Measurements from ENCODE around the gene LHCGR. TPM values are rescaled to one million over a fixed set of nuclear protein-coding genes. Genes with fewer than 3 reads are reported as not detected.

Gene LHCGR
- total and polyA plus RNA-seq, 7 donors, result not detected

- 82 to 86% methylated on average over 2 of the region's 2 CpGs for WGBS, 2 donors
- no peak overlapping the region for H3K27ac ChIP-seq
- peaks cover 0 to 13% (median 0%) of the 10 kb centered on the region in 4 donors for H3K36me3 ChIP-seq
- H3K4me1 ChIP-seq, result no peaks in the 10 kb centered on the region
- no peaks in the 10 kb centered on the region for H3K9me3 ChIP-seq
- no peaks in the 10 kb centered on the region for H3K27me3 ChIP-seq
- intact Hi-C loops (cut with DNase I), result no loop called here
- H3K4me3 ChIP-seq, result no peak overlapping the region
- no peak for DNase-seq
- TF ChIP-seq CTCF (IDR thresholded peaks at IDR 0.05) (no peak), POLR2A (IDR thresholded peaks at IDR 0.05) (no peak), POLR2AphosphoS5 (IDR thresholded peaks at IDR 0.05) (no peak)
These were observed 80.6 kb downstream of the LHCGR start for GRCh38 chr2:48674933-48675332.

- Histone ChIP-seq H3K36me3 (peaks cover 0 to 13% (median 0%) of the 10 kb centered on the region in 4 donors), H3K4me1 (no peaks in the 10 kb centered on the region), H3K9me3 (no peaks in the 10 kb centered on the region), H3K27ac (no peak overlapping the region), H3K27me3 (no peaks in the 10 kb centered on the region), H3K4me3 (no peak overlapping the region)
- WGBS, 2 donors, result 53 to 77% methylated on average over 4 of the region's 4 CpGs
- intact Hi-C loops (cut with DNase I), result no loop called here
- no peak for TF ChIP-seq CTCF (IDR thresholded peaks at IDR 0.05)
- no peak for TF ChIP-seq POLR2A (IDR thresholded peaks at IDR 0.05)
- no peak for TF ChIP-seq EP300 (IDR thresholded peaks at IDR 0.05)
- no peak for TF ChIP-seq POLR2AphosphoS5 (IDR thresholded peaks at IDR 0.05)
- DNase-seq, result no peak
These were observed 81.9 kb downstream of the LHCGR start for GRCh38 chr2:48673581-48673980.

GRCh38 chr2:48668992-48669391, 86.5 kb downstream of the LHCGR start:
- Histone ChIP-seq H3K4me1 (no peaks in the 10 kb centered on the region), H3K4me3 (no peak overlapping the region), H3K9me3 (no peaks in the 10 kb centered on the region), H3K36me3 (peaks cover 0 to 13% (median 0%) of the 10 kb centered on the region in 4 donors), H3K27me3 (no peaks in the 10 kb centered on the region), H3K27ac (no peak overlapping the region)
- intact Hi-C loops (cut with DNase I), result no loop called here
- TF ChIP-seq CTCF (IDR thresholded peaks at IDR 0.05) (no peak), POLR2AphosphoS5 (IDR thresholded peaks at IDR 0.05) (no peak), POLR2A (IDR thresholded peaks at IDR 0.05) (no peak), EP300 (IDR thresholded peaks at IDR 0.05) (no peak)
- 23 to 67% methylated on average over 1 of the region's 1 CpG for WGBS, 2 donors
- no peak for DNase-seq

- H3K4me3 ChIP-seq, result no peak overlapping the region
- H3K27ac ChIP-seq, result no peak overlapping the region
- DNase-seq, result no peak
- 43 to 47% methylated on average over 4 of the region's 4 CpGs for WGBS, 2 donors
- no peaks in the 10 kb centered on the region for H3K27me3 ChIP-seq
- intact Hi-C loops (cut with DNase I), result no loop called here
- no peaks in the 10 kb centered on the region for H3K9me3 ChIP-seq
- H3K36me3 ChIP-seq, result no peaks in the 10 kb centered on the region
- TF ChIP-seq POLR2A (IDR thresholded peaks at IDR 0.05), result no peak
- no peak for TF ChIP-seq EP300 (IDR thresholded peaks at IDR 0.05)
- no peak for TF ChIP-seq CTCF (IDR thresholded peaks at IDR 0.05)
- no peak for TF ChIP-seq POLR2AphosphoS5 (IDR thresholded peaks at IDR 0.05)
- H3K4me1 ChIP-seq, result no peaks in the 10 kb centered on the region
These were observed 104.2 kb downstream of the LHCGR start for GRCh38 chr2:48651158-48651790.

- 38 to 57% methylated on average over 1 of the region's 1 CpG for WGBS, 2 donors
- TF ChIP-seq POLR2AphosphoS5 (IDR thresholded peaks at IDR 0.05) (no peak), POLR2A (IDR thresholded peaks at IDR 0.05) (no peak), EP300 (IDR thresholded peaks at IDR 0.05) (no peak), CTCF (IDR thresholded peaks at IDR 0.05) (no peak)
- peaks cover 0 to 2% (median 0%) of the 10 kb centered on the region in 4 donors for H3K9me3 ChIP-seq
- intact Hi-C loops (cut with DNase I), result no loop called here
- DNase-seq, result no peak
- H3K4me3 ChIP-seq, result no peak overlapping the region
- H3K4me1 ChIP-seq, result no peaks in the 10 kb centered on the region
- H3K27ac ChIP-seq, result no peak overlapping the region
- H3K36me3 ChIP-seq, result no peaks in the 10 kb centered on the region
- H3K27me3 ChIP-seq, result no peaks in the 10 kb centered on the region
These were observed 117.3 kb downstream of the LHCGR start for GRCh38 chr2:48638261-48638660.

Measured in sigmoid colon (tissue), 7 donors.